ENCODE results near the gene FAIM.
A peak's percentile ranks its signal among the peaks of the same experiment; 100 is the strongest.
"Not testable (repeated sequence)": the region's sequence is repeated elsewhere in the genome, so short reads cannot be mapped to it uniquely, and the experiment has no call there.

FAIM gene, protein sequence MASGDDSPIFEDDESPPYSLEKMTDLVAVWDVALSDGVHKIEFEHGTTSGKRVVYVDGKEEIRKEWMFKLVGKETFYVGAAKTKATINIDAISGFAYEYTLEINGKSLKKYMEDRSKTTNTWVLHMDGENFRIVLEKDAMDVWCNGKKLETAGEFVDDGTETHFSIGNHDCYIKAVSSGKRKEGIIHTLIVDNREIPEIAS

DNA sequence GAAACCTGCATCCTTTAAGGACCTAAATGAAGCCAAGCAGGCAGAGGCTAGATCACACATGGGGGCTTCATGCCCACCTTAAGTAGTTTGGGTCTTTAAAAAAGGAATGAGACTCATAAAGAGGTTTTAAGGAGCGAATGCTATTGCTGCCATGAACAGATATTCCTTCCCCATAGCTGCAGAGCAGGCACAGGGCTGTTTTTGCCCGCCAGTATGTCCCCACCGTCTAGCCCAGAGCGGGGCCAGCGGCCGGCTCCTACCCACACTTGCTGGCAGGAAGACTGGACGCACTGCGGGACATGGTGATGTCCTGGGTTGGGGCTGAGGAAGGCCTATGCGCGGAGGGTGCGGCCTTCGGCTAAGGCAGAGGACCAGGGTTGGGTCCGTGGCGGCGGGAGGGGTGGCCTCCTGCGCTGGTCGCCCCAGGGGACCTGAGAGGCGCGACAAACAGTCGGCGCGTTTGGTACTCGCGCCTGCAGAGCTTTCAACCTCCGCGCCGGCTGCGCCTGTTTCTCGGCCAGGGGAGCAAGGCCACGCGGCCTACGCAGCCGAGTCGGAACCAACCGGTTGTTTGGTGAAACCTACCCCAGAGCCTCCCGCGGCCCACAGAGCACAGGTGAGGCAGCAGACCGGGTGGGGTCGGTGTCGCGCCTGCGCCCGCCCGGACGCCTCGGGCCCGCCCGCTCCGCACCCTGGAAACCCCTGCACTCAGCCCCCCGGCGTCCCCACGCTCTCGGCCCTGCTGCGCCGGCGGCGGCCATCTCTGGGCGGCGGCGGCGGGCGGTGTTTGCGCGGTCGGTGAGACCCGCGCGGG lies at the start of gene FAIM:
Gene FAIM, plus strand, starts transcription at position 450 of the 814 bp plus-strand sequence. CDS start 10,956 bp downstream, outside the sequence.
- peak; percentile 48 for DNase-seq (ENCODE audit: low read depth)

GRCh38 chr3:138559134-138559533 lies 49.4 kb upstream of the FAIM start:
- DNase-seq (ENCODE audit: low read depth), result no peak

DNA sequence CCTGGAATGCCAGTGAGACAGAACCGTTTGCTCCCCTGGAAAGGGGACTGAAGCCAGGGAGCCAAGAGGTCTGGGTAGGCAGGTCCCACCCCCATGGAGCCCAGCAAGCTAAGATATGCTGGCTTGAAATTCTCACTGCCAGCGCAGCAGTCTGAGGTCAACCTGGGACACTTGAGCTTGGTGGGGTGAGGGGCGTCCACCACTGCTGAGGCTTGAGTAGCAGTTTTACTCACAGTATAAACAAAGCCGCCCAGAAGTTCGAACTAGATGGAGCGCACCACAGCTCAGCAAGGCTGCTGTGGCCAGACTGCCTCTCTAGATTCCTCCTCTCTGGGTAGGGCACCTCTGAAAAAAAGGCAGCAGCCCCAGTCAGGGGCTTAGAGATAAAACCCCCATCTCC lies 48.1 kb upstream of the FAIM start:
- DNase-seq (ENCODE audit: low read depth), result no peak

DNA sequence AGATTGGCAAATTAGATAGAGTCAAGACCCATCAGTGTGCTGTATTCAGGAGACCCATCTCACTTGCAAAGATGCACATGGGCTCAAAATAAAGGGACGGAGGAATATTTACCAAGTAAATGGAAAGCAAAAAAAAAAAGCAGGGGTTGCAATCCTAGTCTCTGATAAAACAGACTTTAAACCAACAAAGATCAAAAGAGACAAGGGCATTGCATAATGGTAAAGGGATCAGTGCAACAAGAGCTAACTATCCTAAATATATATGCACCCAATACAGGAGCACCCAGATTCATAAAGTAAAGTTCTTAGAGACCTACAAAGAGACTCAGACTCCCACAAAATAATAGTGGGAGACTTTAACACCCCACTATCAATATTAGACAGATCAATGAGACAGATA lies 45.7 kb upstream of the FAIM start:
- not testable (repeated sequence) for DNase-seq (ENCODE audit: low read depth)

DNA sequence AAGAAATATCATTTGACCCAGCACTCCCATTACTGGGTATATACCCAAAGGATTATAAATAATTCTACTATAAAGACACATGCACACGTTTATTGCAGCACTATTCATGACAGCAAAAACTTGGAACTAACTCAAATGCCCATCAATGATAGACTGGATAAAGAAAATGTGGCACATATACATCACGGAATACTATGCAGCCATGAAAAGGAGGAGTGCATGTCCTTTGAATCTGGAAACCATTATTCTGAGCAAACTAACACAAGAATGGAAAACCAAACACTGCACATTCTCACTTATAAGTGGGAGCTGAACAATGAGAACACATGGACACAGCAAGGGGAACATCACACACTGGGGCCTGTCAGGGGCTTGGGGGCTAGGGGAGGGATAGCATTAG lies 42.3 kb upstream of the FAIM start:
- not testable (repeated sequence) for DNase-seq (ENCODE audit: low read depth)

- no peak for DNase-seq (ENCODE audit: low read depth)
Observed at GRCh38 chr3:138567403-138567802, 41.2 kb upstream of the FAIM start.

GRCh38 chr3:138569090-138569489 lies 39.5 kb upstream of the FAIM start:
- no peak for DNase-seq (ENCODE audit: low read depth)

GRCh38 chr3:138569624-138570023 lies 38.9 kb upstream of the FAIM start:
- DNase-seq (ENCODE audit: low read depth), result not testable (repeated sequence)

DNA sequence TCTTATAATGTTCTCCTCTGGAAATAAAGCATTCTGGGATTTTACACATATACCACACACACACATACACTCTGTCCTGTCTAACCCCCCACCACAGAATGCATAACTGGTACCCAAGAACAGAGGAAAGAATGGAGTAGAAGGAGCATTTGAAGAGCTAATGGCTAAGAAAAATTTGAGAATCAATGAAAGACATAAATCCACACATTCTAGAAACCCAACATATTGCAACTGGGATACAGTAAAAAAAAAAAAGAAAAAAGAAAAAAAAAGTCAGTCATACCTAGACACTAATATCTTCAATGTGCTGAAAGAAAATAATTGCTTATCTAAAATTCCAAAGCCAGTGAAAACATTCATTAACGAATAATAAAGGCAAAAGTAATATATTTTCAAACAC lies 35.4 kb upstream of the FAIM start:
- no peak for DNase-seq (ENCODE audit: low read depth)

GRCh38 chr3:138578141-138578540 lies 30.4 kb upstream of the FAIM start:
- DNase-seq (ENCODE audit: low read depth), result no peak

GRCh38 chr3:138578961-138579574 lies 29.5 kb upstream of the FAIM start:
- DNase-seq (ENCODE audit: low read depth), result no peak

GRCh38 chr3:138587374-138587773 lies 21.2 kb upstream of the FAIM start:
- DNase-seq (ENCODE audit: low read depth), result no peak

DNA sequence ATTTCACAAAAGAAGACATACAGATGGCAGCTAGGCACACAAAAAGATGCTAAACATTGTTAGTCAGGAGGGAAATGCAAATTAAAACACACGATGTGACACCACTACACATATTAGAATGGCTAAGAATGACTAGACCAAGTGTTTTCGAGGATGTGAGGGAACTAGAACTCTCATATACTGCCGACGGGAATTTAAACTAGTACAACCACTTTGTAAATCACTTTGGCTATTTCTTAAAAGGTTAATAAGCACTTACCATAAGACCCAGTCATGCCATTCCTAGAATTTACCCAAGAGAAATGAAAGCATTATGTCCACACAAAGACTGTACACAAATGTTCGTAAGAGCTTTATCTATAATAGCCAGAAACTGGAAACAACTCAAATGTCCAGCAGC lies 20.1 kb upstream of the FAIM start:
- DNase-seq (ENCODE audit: low read depth), result no peak

- no peak for DNase-seq (ENCODE audit: low read depth)
Observed at GRCh38 chr3:138591392-138591791, 17.2 kb upstream of the FAIM start.

DNA sequence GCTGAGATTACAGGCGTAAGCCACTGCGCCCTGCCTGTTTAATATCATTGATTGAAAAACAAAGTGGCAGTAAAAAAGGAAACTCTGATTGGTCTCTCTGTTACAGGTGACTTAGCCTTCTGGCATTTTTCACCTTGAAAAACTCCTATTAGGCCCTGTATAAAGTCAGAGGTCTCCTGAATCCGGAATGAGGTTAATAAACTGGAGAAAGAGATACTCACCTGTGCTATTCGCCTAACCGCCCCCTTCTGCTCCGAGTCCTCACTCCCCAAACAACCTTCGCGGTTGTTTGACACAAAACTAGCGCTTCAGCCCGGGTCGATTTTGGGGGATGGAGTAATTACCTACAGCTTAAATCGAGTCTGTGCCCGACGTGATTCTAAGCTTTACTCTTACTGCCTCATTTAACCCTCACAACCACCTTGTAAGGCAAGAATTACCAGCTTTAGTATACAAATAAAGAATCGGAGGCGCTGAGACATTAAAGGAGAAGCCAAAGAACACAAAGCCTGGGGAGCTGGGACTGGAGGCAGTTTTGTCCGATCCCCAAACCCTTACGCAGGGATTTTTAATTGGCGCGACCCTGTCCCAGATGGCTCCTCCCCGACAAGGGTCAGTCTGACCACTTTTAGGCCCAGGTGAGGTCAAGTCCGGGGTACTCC lies 15.0 kb upstream of the FAIM start:
- DNase-seq (ENCODE audit: low read depth), result no peak

DNA sequence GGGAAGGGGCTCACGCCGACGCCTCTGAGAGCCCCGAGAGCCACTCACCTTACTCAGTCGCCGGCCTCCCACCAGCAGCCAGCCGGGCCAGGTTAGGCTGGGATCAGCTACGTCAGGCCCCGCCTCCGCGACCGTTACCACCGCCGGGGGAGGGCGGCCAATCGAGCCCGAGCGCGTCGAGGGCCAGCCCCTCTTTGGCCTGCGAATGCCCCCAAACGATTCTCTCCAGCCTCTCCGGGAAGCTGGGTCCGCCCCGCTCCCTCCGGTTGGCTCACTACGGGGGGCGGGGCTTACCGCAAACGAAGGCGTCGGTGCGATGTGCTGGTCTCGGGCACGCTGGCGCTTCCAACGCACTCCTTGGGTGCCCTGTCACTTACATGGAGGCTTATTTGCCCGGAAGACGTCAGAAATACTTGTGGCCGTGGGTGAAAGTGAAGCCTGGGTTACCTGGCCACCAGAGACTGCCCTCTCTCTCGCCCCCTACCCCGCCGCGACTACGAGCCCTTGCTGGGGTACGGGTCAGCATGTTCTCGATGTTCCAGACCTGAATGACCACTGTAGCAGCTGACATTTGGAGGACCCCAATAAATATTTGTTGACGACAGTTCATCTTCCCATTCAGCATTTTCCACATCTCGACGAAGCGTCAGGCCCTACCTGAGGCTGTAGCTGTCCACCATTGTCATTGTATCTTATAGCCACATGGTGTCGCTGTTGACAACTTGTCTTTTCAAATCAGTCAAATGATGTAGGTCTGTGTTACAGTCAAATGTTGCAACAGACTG lies 14.2 kb upstream of the FAIM start, which contains the start of gene CEP70:
Gene CEP70, minus strand, starts transcription at position 111 of the 785 bp plus-strand sequence. CDS start 21,333 bp downstream, outside the sequence.
- DNase-seq (ENCODE audit: low read depth), result peak; percentile 86

- no peak for DNase-seq (ENCODE audit: low read depth)
Observed at GRCh38 chr3:138594935-138595610, 13.5 kb upstream of the FAIM start.

DNA sequence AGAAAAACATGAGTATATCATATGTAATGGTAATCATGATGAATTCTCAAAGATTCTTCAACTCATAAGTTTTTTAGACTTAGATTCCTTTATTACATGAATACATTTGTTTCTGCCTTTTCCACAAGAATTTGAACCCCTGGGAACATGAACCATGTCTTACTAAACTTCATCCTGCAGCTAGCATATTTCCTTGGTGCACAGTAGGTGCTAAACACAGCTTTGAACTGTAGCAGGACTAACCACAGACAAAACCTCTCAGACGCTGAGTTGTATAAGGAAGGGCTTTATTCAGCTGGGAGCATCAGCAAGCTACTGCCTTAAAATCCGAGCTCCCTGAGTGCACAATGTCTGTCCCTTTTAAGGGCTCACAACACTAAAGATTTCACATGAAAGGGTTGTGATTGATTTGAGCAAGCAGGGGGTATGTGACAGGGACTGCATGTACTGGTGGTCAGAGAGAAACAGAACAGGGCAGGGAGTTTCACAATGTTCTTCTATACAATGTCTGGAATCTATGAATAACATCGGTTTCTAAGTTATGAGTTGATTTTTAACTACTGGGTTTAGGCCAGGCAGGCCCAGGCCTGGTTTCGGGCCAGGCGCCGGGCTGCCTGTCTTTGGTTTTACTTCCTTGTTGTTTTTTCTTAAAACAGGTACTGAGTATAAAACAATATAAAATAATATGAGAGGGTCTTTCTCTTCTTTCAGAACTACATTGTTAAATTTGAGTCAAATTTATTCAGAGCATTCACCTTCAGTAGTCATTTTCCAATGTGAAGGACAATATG lies 11.2 kb upstream of the FAIM start:
- not testable (repeated sequence) for DNase-seq (ENCODE audit: low read depth)

- DNase-seq (ENCODE audit: low read depth), result no peak
Observed at GRCh38 chr3:138598534-138598933, 10.0 kb upstream of the FAIM start.

- no peak for DNase-seq (ENCODE audit: low read depth)
Observed at GRCh38 chr3:138600100-138600745, 8.3 kb upstream of the FAIM start.

Data from stimulated activated CD8-positive, alpha-beta memory T cell treated with anti-CD3 and anti-CD28 coated beads, Interleukin-4, amount 100 ng/mL, for 24 hours (primary cell).